Stimulated activated naive CD8-positive, alpha-beta T cell treated with anti-CD3 and anti-CD28 coated beads, Interleukin-15, amount 100 ng/mL, for 72 hours (primary cell): ENCODE data around the gene NAA20.

Experiments used
- ATAC-seq: fragments of 150-1000 bp; cut with Tn5 transposase; 2 replicates; pipeline ENCODE4 v1.10.0; 2021; ENCODE audit warnings: mild to moderate bottlenecking, moderate library complexity
- DNase-seq, 2 donors: peaks; one replicate each; pipeline ENCODE4 v3.0.0; 2021 to 2022
- H3K27ac Mint-ChIP-seq, 2 donors: one replicate each; pipeline ENCODE4 v1.8.0; 2022; ENCODE audit warnings: mild to moderate bottlenecking in 2 of 2, mixed read lengths in 2 of 2, moderate library complexity in 2 of 2
- H3K27me3 Mint-ChIP-seq: one replicate; pipeline ENCODE4 v1.8.0; 2022; ENCODE audit warnings: mixed read lengths
- H3K4me1 Mint-ChIP-seq: one replicate; pipeline ENCODE4 v1.8.0; 2022; ENCODE audit warnings: mild to moderate bottlenecking, mixed read lengths
- H3K4me3 Mint-ChIP-seq, 2 donors: one replicate each; pipeline ENCODE4 v1.8.0; 2022; ENCODE audit warnings: mild to moderate bottlenecking in 2 of 2, mixed read lengths in 2 of 2, moderate library complexity in 1 of 2
- H3K9me3 Mint-ChIP-seq, 2 donors: one replicate each; pipeline ENCODE4 v1.8.0; 2022; ENCODE audit warnings: mixed read lengths in 2 of 2

Gene NAA20

GRCh38 chr20:19978511-19979210 is 38.5 kb upstream of the NAA20 start:
- no peaks in the 10 kb centered on the region for H3K9me3 Mint-ChIP-seq

GRCh38 chr20:19981031-19981451 is 36.1 kb upstream of the NAA20 start:
- DNase-seq (no peak), ATAC-seq (no peak)
- Mint-ChIP-seq H3K9me3 (no peaks in the 10 kb centered on the region), H3K4me1 (peaks cover 6% of the 10 kb centered on the region), H3K27ac (no peak overlapping the region), H3K27me3 (no peaks in the 10 kb centered on the region), H3K4me3 (no peak overlapping the region)

More at GRCh38 chr20:19978511-19979210, 38.5 kb upstream of the NAA20 start:
- H3K27me3 Mint-ChIP-seq: no peaks in the 10 kb centered on the region
- no peak for DNase-seq
- ATAC-seq: no peak
- H3K4me1 Mint-ChIP-seq: peaks cover 6% of the 10 kb centered on the region
- H3K27ac Mint-ChIP-seq: no peak overlapping the region
- no peak overlapping the region for H3K4me3 Mint-ChIP-seq

DNA sequence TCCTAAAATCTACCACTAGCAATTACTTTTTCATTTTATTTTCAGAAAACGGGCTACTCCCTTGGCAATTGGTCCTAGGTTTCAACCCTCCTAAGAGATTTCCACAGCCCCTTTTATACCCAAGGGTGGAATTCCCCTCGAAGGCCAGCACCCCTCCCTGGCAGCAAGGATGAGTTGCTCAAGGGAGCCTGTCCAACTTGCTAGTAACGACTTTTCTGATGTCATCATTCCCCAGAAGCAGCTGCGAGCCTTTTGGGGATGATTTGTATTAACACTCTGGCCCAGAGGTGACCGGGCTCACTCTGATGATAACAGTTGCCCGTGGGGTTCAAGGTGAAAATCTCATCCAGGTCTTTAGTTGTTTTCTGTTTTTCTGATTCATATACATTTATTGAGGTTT is 30.7 kb upstream of the NAA20 start:
- Mint-ChIP-seq H3K4me3 (no peak overlapping the region), H3K27ac (no peak overlapping the region), H3K27me3 (peaks cover 8% of the 10 kb centered on the region), H3K4me1 (no peaks in the 10 kb centered on the region), H3K9me3 (no peaks in the 10 kb centered on the region)
- no peak for DNase-seq
- no peak for ATAC-seq

GRCh38 chr20:19987046-19987445 is 30.1 kb upstream of the NAA20 start:
- no peak for DNase-seq
- H3K4me1 Mint-ChIP-seq: no peaks in the 10 kb centered on the region

GRCh38 chr20:19990850-19991249 is 26.3 kb upstream of the NAA20 start:
- Mint-ChIP-seq H3K27ac (no peak overlapping the region), H3K4me3 (no peak overlapping the region), H3K27me3 (peaks cover 8% of the 10 kb centered on the region), H3K9me3 (no peaks in the 10 kb centered on the region), H3K4me1 (no peaks in the 10 kb centered on the region)
- ATAC-seq: no peak
- no peak for DNase-seq

More at GRCh38 chr20:19987046-19987445, 30.1 kb upstream of the NAA20 start:
- H3K4me3 Mint-ChIP-seq: no peak overlapping the region
- H3K27ac Mint-ChIP-seq: no peak overlapping the region
- no peaks in the 10 kb centered on the region for H3K9me3 Mint-ChIP-seq
- H3K27me3 Mint-ChIP-seq: peaks cover 8% of the 10 kb centered on the region
- no peak for ATAC-seq

DNA sequence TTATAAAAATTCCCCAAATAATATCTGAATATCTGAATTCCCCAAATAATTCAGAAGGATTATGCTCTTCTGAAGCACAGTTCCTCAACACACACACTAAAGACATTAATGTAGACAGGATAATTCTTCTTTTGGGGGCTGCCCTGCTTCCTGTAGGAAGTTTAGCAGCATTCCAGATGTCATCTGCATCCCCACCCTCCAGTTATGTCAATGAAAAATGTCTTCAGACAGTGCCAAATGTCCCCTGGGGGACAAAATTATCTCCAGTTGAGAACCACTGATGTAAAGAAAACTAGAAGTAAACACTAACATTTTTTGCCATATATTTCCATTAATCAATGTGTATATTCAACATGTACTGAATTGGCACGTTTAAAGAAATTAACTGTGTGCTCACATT is 25.9 kb upstream of the NAA20 start:
- Mint-ChIP-seq H3K9me3 (no peaks in the 10 kb centered on the region), H3K27ac (no peak overlapping the region), H3K4me3 (no peak overlapping the region), H3K27me3 (peaks cover 8% of the 10 kb centered on the region), H3K4me1 (no peaks in the 10 kb centered on the region)
- no peak for DNase-seq
- no peak for ATAC-seq

- H3K27ac Mint-ChIP-seq: no peak overlapping the region
- H3K4me1 Mint-ChIP-seq: no peaks in the 10 kb centered on the region
- H3K27me3 Mint-ChIP-seq: peaks cover 3% of the 10 kb centered on the region
- no peak for ATAC-seq
- H3K4me3 Mint-ChIP-seq: no peak overlapping the region
- no peak for DNase-seq
- H3K9me3 Mint-ChIP-seq: no peaks in the 10 kb centered on the region
These were observed 25.3 kb upstream of the NAA20 start for GRCh38 chr20:19991854-19992253.

GRCh38 chr20:19992996-19993908 is 23.9 kb upstream of the NAA20 start:
- Mint-ChIP-seq H3K4me1 (no peaks in the 10 kb centered on the region), H3K27me3 (no peaks in the 10 kb centered on the region), H3K4me3 (no peak overlapping the region), H3K27ac (no peak overlapping the region), H3K9me3 (no peaks in the 10 kb centered on the region)
- ATAC-seq (no peak), DNase-seq (no peak)

DNA sequence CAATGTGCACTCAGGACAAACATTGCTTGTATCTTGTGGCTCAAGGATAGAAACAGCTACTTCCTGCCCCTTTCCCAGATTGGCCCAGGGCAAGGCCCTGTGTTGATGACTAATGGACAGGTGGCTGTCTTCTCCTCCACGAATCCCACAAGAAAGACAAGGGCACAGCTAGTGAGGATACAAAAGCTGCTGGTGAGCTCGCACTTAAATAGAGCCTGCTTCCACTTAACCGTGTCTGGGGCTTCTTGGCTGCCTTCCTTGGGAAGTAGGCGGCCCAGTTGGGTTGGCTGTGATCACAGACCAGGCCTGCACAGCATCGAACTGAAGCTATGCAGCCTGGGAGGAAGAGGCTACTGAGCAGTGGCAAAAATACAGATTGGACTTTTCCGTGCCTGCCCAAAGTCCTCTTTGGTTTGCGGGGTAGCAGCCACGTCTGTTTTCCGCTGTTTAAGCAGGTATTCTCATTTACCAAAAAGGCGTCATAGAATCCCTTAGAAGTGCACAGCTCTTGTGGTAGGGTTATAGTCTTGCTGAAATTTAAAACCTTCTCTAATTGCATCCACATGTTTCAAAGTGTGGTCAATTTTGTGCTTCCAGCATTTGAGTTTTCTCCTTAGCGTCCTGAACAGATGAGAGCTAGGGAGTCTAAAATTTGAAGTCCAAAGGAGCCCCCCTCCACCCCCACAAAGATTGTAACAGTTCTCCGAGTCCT is 23.0 kb upstream of the NAA20 start:
- DNase-seq: no peak
- Mint-ChIP-seq H3K27ac (peak overlapping the region in 1 of 2 donors; percentile 2), H3K9me3 (no peaks in the 10 kb centered on the region), H3K4me1 (no peaks in the 10 kb centered on the region), H3K27me3 (peaks cover 6% of the 10 kb centered on the region), H3K4me3 (no peak overlapping the region)
- no peak for ATAC-seq

GRCh38 chr20:19995220-19995863 is 21.8 kb upstream of the NAA20 start:
- DNase-seq (peak; percentile 20 to 21), ATAC-seq (peak; percentile 43)
- Mint-ChIP-seq H3K27ac (no peak overlapping the region), H3K9me3 (no peaks in the 10 kb centered on the region), H3K4me1 (peaks cover 8% of the 10 kb centered on the region), H3K27me3 (peaks cover 12% of the 10 kb centered on the region), H3K4me3 (no peak overlapping the region)

DNA sequence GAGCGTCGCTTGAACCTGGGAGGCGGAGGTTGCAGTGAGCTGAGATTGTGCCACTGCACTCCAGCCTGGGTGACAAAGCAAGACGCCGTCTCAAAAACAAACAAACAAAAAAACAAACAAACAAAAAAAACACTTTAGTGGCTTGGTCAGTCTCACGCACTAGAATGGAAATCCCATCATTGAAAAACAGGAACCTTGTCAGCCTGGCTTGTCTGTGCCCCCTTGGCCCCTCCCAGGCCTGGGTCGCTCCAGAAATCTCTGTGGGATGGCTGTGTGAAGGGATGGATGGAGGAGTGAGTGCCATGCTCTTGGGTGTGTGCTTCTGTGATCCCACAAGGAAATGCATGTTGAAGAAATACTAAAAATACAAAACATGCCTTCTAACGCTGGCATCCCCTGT is 20.9 kb upstream of the NAA20 start:
- no peak overlapping the region for H3K4me3 Mint-ChIP-seq
- no peak for ATAC-seq
- no peaks in the 10 kb centered on the region for H3K9me3 Mint-ChIP-seq
- H3K4me1 Mint-ChIP-seq: peaks cover 12% of the 10 kb centered on the region
- H3K27ac Mint-ChIP-seq: no peak overlapping the region
- H3K27me3 Mint-ChIP-seq: peaks cover 19% of the 10 kb centered on the region
- no peak for DNase-seq

DNA sequence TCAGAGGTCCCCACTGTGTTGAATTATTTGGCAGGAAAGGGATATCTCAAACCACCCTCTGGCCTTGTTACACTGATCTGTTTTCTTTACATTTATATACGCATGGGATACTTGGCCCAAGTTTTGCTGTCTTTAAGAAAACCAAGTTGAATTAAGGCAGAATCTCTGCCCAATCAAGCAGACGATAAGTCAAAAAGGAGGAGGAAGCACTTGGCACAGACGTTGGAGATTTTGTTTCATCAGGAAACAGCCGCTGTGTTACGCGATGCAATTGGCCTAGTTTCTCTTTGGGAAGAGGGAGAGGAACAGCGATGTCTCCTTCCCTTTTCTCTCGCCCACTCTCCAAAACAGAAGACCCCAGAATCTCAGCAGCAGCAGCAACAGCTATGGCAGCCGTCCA is 20.2 kb upstream of the NAA20 start:
- peaks cover 12% of the 10 kb centered on the region for H3K4me1 Mint-ChIP-seq
- no peaks in the 10 kb centered on the region for H3K9me3 Mint-ChIP-seq
- no peak overlapping the region for H3K4me3 Mint-ChIP-seq
- no peak overlapping the region for H3K27ac Mint-ChIP-seq
- no peak for ATAC-seq
- H3K27me3 Mint-ChIP-seq: peaks cover 19% of the 10 kb centered on the region
- no peak for DNase-seq

GRCh38 chr20:19998990-19999705 is 18.0 kb upstream of the NAA20 start:
- Mint-ChIP-seq H3K4me3 (no peak overlapping the region), H3K4me1 (peaks cover 30% of the 10 kb centered on the region), H3K9me3 (no peaks in the 10 kb centered on the region), H3K27ac (no peak overlapping the region), H3K27me3 (peaks cover 38% of the 10 kb centered on the region)
- DNase-seq (no peak), ATAC-seq (no peak)

GRCh38 chr20:20000211-20000968 is 16.8 kb upstream of the NAA20 start:
- ATAC-seq: no peak
- Mint-ChIP-seq H3K9me3 (no peaks in the 10 kb centered on the region), H3K4me3 (no peak overlapping the region), H3K4me1 (peaks cover 33% of the 10 kb centered on the region), H3K27me3 (peaks cover 39% of the 10 kb centered on the region), H3K27ac (no peak overlapping the region)
- no peak for DNase-seq
